GM20431 (cell line): Measurements from ENCODE around the gene FHL5.

Experiments
- in situ Hi-C: fragments of 300-500 bp; cut with MseI, MboI; formaldehyde crosslinking; loops from one replicate; pipeline ENCODE4 v1.15.0; 2020; ENCODE audit warnings: low sequenced_read_pairs; ENCODE audit not compliant: unreplicated experiment

Gene FHL5

DNA sequence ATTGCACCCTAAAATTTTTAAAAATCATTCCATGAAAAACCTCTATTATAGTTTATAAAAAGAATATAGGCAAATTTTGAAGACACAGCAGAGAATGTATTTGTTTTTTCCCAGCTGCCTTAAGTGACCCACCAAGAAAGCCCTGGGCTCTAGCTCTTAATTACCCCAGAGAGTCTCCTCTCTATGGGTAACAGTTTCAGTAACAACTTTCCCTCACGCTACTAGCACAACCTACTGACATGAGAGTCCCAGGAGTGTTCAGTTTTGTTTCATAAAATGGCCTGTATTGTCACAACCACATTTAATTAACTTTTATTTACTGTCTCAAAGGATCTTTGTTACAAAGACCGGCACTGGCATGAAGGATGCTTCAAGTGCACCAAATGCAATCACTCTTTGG lies 41.5 kb downstream of the FHL5 start:
- in situ Hi-C loops = no loop called here

- in situ Hi-C loops = no loop called here
Observed at GRCh38 chr6:96608074-96608473, 45.1 kb downstream of the FHL5 start.

- in situ Hi-C loops = no loop called here
Observed at GRCh38 chr6:96610019-96610418, 47.1 kb downstream of the FHL5 start.

DNA sequence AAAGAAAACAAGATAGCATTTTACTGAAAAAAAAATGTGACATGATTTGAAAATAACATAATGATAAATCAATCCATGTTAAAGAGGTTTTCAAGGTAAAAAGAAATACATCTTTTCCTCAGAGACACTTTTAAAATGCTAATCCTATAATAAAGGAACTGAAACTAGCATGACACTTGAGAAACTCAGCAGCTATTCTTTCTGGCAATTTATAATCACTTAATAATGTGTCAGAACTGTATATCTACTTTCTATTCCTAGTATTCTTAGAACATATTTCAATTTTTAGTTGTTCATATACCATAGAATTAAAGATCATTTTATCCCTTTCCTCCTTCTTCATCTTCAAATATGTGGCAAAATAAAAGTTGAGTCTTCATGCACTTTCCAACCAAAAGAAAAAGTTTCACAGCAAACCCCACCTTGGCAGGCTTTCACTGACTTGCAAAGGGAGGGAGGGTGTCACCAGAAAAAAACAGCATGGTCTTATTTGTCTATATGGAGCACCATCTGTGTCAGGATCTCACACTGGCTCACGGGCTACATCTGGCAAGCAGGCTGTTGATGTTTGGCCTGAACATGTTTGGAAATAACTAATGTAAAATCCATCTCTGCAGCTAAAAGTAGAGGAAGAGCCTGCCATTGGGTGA lies 48.5 kb downstream of the FHL5 start:
- in situ Hi-C loops = no loop called here

DNA sequence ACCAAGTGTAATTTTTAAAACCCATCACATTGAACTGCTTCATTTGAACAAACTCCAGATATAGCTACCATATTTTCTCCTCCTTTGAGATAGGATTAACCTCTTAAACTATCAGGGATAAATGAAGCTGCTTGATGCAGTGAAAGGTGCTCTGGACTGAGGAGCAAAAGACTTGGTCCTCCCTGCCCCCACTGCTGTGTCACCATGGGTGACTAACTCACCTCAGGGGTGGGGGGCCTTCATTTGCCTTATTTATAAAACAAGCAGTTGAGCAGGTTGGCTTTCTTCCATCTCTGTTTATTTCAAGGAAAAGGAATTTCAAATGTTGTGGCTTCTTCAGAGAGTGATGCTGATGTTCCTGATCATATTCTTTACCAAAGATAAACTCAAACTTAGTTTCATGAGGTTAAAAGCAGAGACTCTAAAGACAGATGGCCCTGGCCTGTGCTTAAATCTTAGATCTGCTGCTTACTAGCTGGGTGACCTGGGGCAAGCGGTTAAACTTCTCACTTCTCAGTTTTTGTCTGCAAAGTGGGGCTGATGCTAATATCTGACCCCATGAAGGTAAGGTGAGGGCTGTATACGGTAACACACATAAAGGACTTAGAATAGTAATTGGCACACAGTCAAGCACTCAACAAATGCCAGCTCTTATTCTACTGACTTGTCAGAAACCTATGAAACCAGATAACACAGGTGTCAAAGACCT lies 50.5 kb downstream of the FHL5 start:
- in situ Hi-C loops = no loop called here

- in situ Hi-C loops = loop anchor here (10.0 kb wide), 1 partner anchor 434 kb away; no protein-coding TSS in a partner anchor
Observed at GRCh38 chr6:96620851-96621250, 57.9 kb downstream of the FHL5 start.

DNA sequence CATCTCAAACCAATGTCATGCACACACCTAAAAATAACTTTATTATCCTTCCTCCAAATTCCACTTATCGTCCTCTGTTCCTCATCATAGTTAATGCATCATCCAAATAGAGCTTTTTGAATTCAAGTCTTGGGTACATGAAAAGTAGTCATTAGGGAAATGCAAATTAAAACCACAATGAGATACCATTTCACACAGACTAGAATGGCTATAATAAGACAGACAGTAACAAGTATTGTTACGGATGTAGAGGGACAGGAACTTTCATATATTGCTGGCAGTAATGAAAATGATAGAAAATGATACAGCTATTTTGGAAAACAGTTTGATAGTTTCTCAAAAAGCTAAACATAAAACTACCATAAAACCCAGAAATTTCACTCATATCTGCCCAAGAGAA lies 59.1 kb downstream of the FHL5 start:
- in situ Hi-C loops = loop anchor here (10.0 kb wide), 1 partner anchor 433 kb away; no protein-coding TSS in a partner anchor

DNA sequence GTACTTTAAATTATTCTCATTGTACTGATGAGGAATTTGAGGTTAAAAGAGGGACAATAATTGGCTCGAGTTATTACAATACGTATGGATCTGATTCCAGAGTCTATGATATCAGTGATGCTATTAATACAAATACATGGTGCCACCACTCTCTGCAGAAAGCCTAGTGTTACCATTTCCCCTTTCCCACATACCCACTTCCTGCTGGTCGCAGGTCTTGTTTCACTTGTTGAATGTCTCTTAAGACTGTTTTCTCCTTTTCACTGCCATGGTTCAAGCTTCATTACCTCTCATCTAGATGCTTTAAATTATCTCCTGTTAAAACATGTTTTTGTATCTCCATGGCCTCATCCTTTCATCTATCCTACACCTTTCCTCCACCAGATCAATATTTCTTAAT lies 62.0 kb downstream of the FHL5 start:
- in situ Hi-C loops = loop anchor here (10.0 to 25.0 kb wide), 2 partner anchors 287 to 430 kb away; partner anchors contain the start of gene KLHL32

DNA sequence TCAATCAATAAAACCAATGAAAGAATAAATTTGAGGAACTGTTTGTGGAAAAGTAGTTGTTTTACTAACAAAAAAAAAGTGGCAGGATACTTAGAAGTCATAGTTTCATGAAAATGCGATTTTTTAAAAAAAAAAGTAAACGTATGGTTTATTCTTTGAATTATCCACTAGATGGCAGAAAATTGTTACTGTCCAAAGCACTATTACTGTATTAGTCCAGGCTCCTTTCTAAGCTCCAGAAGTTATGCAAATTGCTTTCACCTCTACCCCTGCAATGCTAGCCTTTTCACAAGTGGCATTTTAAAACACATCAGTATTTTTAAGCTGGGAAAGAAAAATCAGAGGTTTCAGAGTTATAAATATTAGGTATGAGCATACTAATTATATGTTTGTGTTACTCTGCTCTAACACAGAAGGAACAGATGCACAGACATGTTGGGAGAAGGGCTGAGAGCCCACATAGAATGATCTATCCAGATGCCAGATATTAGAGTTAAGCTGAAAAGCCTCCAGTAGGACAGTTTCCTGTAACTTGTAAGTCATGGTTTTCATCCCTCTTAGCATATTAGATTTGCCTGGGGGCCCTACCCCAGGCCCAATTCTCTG lies 63.9 kb downstream of the FHL5 start:
- in situ Hi-C loops = loop anchor here (10.0 to 25.0 kb wide), 2 partner anchors 285 to 428 kb away; partner anchors contain the start of gene KLHL32

DNA sequence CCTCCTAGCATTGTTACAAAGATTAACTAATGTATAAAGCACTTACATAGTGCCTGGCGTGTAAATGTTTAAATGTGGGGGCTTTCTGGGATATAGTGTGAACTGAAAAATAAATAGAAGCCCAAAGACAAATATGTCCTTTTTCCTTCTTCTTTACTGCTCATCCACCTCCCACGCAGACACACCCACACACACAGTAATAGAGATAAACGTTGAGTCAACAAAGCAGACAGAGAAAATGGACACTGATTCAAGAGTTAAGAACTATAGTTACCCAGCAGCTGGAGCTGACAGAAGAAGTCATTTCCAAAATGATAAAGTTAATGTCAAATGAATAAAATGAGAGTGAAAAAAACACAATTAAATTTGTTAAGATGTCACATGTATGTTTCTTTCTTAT lies 68.3 kb downstream of the FHL5 start:
- in situ Hi-C loops = loop anchor here (25.0 kb wide), 1 partner anchor 281 kb away; the partner anchor contains the start of gene KLHL32

DNA sequence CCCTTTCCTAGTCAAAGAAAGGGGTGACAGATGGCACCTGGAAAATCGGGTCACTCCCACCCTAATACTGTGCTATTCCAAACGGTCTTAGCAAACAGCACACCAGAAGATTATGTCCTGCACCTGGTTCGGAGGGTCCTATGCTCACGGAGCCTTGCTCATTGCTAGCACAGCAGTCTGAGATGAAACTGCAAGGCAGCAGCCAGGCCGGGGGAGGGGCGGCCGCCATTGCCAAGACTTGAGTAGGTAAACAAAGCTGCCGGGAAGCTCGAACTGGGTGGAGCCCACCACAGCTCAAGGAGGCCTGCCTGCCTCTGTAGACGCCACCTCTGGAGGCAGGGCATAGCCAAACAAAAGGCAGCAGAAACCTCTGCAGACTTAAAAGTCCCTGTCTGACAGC lies 75.1 kb downstream of the FHL5 start:
- in situ Hi-C loops = loop anchor here (25.0 kb wide), 1 partner anchor 274 kb away; the partner anchor contains the start of gene KLHL32

- in situ Hi-C loops = loop anchor here (25.0 kb wide), 1 partner anchor 267 kb away; the partner anchor contains the start of gene KLHL32
Observed at GRCh38 chr6:96645106-96645505, 82.2 kb downstream of the FHL5 start.

DNA sequence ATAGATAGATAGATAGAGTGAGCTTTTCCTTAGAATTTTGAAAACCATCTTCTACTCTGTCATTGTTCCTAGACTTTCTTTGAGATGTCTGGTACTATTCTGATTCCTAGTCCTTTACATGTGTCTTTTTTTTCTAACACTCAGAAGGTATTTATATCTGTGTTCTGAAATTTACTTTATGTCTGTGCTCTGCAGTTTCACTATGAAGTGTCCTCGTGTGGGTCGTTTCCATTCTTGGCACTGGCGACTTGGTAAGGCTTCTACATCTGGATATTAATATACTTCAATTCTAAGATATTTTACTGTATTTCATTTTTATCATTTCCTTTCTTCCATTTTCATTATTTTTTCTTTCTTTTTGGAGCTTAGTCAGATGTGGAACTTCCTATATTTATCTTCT lies 87.0 kb downstream of the FHL5 start:
- in situ Hi-C loops = loop anchor here (25.0 kb wide), 1 partner anchor 262 kb away; the partner anchor contains the start of gene KLHL32

DNA sequence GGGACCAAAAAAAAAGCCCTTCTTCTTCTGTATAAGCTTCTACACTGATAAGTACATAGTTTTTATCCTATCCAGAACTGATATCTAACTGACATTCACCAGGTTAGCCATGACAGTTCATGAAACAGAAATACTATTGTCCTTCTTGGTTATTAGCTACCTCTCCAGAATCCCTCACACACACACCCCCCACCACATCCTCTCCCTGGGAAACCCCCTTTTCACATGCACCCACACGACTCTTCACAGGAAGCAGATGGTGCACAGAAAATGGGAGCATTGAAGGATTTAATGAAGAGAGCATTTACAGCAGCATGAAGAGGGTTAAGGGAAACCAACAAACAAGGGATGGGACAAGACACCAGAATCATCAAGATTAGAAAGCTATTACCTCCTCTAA lies 88.9 kb downstream of the FHL5 start:
- in situ Hi-C loops = no loop called here

- in situ Hi-C loops = no loop called here
Observed at GRCh38 chr6:96652552-96652951, 89.6 kb downstream of the FHL5 start.

DNA sequence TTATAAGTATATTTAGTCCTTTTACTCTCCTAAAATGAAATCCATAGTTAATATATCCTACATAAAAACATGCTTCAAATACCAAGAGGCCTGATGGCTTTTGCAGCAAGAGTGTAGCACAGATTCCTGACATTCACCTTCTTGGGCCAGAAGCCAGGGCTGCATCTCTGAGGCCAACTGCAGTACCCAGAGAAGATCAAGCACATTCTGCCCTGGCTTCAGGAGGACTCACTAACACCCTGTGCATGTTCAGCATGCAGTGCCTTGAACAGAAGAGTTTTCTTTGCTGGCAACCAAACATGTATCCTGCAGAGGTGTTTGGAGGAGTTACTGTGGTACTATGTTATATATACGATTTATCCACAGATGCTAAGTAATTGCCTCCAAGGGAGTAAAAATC lies 90.3 kb downstream of the FHL5 start:
- in situ Hi-C loops = no loop called here

DNA sequence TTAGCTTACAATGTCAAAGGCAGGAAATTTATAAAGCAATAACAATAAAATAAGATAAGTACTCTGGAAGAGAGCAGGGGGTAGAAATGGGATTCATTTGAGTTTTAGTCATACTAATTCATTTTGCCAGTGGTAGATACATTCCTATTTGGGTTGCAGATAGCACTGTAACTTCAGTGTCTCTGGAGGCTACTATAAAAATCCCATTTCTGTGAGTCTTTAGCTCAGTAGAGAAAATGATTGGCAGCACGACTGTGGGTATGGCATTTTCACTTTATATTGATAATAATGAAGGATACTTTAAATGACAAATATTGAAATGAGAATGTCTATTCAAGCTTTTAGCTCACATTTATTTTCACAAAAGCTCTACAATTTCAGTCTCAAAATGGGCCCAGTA lies 93.6 kb downstream of the FHL5 start:
- in situ Hi-C loops = no loop called here

DNA sequence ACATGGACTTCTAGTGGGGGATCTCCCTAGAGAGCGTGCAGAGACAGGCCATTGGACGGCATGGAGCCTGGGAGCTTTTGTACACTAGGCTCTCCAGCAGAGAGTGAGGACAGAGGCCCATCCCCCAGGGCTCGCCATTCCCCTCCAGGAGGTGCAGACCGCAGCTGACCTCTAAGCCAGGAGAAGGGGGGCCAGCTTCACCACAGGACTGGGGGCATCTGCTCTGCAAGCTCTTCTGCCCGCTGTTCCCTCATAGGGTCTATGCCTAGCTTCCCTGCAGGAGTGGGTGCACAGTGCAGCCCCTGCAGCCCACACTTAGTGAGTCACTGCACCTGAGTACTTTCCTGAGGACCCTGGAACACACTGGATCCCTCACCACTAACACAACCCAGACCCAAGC lies 94.4 kb downstream of the FHL5 start:
- in situ Hi-C loops = no loop called here

GRCh38 chr6:96659084-96659845 lies 96.3 kb downstream of the FHL5 start:
- in situ Hi-C loops = no loop called here
